GM19467 (cell line): ENCODE data around the gene KIFC3.

Experiments
- ATAC-seq: cut with Tn5 transposase; IDR thresholded peaks from one replicate; pipeline ENCODE4 v1.9.1; 2021; ENCODE audit warnings: mild to moderate bottlenecking, moderate library complexity; ENCODE audit not compliant: unreplicated experiment

Gene KIFC3

DNA sequence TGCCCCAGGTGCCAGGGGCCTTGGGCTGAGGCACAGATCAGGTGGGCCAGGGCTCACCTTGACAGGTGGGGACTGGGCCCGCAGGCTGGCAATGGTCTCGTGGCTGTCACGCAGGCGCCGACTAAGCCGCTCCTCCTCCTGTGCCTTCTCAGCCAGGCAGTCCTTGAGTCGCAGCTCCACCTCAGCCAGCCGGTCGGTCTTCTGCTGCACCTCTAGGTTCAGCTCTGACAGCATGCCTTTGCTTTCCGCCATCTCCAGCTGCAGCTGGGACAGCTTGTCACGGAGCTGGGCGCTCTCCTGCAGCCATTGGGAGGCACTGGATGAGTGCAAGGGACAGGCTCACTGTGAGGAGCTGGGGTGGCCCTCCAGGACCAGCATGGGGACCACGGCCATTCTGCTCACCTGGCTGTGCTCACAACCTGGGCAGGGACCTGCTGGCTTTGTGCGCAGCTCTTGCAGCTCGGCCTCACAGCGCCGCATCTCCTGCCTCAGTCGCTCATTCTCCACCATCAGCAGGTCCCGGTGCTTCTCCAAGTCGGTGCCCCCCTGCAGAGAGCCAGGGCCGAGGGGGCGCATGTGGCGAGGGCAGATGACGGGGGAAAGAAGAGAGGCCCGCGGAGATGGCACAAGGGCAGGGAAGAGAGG lies 31.0 kb downstream of the KIFC3 start:
- no peak for ATAC-seq

DNA sequence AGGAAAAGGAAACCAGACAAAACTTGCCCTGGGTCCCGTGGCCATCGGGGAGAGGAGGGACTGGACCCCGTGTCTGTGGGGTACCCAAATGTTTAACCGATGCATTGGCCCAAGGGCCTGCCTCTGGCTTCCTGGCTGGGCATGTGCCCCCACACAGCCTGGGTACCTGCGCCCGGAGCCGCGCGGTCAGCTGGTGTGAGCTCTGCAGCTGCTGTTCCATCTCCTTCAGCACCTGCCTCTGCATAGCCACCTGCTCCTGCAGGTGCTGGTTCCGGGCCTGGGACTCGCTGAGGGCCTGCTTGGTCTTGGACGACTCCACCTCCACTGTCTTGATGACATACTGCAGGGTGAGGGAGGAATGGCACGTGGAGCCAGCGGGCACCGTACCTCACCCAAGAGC lies 31.9 kb downstream of the KIFC3 start:
- ATAC-seq: no peak

DNA sequence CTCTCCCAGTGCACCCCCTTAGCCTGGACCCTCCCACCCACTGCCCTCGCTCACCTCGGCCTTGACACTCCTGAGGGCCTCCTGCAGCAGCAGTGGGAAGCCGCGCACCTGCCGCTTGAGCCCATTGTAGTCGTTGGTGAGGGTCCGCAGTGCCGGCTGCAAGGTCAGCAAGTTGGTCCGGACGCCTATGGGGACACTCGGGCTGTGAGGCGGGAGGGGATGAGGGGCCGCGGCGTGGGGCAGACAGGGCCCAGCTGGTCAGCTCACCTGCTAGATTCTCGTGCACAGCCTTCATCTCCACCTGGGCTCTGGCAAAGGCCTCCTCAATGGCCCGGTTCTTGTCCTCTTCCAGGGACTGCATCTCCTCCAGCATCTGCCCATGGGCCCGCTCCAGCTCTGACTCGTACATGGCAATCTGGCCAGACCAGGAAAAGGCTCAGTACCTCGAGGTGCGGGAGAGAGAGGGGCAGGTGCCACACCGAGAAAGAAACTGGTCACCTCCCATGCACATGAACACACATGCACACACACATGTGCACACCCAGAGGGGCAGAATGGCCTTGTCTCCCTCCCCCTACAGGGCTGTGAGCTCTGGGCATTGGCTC lies 32.6 kb downstream of the KIFC3 start:
- no peak for ATAC-seq

DNA sequence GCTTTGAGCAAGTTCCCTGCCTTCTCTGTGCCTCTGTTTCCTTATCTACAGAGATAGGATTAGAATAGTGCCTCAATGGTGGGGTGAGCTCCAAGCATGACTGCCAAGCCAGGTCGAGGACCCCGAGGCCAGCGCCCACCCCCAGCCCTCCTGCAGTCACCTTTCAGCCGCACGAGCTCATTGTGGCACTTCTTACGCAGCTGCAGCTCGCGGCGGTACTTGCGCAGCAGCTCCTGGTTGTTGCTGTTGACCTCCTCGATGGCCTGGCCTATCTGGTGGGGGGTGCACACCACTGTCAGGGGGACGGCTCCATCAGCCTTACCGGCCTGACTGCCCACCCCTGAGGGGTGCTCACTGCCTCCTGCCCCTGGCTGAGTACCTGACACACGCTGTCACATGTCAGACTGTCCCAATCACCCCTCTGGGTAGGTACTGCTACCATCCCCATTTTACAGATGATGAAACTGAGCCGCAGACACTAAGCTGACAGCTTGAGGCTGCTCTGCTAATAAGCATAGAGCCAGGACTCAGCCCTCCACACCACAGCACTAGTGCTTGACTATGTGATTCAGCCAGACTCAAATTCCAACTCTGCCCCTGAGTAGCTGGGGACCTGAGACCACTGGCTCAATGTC lies 35.5 kb downstream of the KIFC3 start:
- no peak for ATAC-seq

DNA sequence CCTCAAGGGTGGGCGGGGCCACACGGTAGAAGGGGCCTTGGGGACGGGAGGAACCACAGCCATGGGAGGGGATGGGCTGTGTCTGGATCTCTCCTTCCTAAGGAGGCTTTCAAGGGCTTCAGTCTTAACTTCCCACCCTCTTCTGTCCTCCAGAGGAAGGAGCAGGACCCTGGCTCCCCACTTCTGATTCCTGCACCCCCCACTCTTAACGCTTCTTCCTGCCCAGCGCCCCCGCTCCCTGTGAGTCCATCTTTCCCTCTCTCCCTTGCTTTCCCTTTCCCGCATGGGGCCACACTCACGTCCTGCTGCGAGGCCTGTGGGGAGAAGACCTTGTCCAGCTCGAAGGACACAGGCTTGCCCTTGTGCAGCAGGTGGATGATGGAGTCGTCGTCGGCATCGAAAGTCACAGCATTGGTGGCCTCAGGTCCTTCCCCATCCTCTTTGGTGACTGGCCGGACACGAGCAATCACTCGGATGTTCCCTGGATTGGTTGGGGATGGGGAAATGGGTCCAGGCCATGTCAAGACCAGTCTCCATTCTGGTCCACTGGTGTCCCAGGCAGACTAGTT lies 37.0 kb downstream of the KIFC3 start:
- ATAC-seq: no peak

DNA sequence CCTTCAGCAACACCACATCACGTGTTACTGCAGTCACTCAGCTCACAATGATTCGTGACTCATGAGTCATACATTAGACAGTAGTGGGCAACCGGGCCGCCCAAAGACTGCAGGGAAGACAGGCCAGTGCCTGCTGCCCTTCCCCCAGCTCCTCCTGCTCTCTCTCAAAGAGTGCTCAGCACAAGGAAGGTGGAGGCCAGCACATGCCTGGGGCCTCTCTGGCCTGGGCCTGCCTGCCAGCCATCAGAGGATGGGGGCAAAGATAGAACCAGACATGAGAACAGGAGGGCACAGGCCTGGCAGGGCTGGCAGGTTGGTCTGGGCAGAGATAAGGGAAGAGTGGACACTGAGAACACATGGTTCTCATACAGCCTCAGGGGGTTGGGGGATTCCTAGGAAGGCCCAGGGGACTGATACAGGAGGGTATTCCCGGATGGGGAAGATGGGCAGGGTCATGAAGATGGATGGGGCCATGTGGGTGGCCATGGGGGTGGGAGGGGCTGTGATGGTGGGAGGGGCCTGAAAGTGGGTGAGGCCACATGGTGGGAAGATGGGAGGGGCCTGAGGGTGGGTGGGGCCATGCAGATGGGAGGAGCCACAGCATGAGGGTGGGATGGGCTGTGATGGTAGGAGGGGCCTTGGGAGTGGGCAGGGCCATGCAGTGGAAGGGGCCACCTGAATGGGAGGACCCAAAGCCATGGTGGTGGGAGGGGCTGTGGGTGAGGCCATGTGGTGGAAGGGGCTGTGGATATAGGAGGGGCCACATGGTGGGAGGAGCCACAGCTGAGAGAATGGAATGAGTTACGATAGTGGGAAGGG lies 37.7 kb downstream of the KIFC3 start:
- ATAC-seq: no peak

DNA sequence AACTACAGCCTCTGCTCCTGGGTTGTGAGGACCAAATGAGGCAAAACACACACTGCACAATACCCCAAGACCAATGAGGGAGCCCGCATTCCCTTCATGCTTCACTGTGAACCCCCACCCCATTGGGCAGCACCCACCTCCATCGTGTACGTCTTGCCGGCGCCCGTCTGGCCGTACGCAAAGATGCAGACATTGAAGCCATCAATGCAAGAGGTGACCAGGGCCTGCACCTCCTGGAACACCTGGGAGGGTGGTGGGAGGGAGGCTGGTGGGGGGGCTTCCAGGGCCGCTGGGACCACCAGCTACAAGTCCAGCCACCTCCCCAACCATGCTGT lies 38.3 kb downstream of the KIFC3 start:
- no peak for ATAC-seq

DNA sequence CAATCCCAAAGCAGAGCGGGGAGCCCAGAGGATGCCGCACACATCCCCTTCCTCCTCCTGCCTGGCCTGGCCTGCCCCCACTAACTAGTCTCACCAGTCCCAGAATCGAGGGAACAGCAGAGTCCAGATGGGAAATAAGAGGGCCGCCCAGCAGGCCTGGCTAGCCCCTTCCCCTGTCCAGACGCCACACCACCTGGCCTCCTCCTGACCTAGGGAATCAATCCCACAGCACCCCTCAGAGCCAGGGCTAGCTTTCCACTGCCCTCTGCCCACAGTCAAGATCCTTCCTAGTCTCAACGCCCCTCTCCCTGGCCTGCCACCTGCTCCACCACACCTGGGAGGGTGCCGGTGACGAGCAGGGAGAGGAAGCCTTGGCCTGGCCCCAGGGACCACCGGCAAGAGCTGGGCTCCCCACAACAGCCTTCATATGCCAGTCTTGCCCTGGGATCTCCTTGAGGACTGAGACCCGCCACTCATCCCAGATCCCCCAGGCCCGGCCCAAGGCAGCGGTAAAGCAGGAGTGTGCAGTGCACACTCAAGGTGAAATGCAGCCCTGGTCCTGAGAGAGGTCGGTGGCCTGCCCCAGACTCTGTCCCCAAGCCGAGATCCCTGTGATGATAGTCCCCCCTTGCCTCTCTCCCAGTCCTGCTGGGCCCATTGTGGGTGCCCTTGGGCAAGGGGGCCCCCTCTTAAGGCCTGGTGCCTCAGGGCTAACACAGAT lies 38.8 kb downstream of the KIFC3 start:
- no peak for ATAC-seq

DNA sequence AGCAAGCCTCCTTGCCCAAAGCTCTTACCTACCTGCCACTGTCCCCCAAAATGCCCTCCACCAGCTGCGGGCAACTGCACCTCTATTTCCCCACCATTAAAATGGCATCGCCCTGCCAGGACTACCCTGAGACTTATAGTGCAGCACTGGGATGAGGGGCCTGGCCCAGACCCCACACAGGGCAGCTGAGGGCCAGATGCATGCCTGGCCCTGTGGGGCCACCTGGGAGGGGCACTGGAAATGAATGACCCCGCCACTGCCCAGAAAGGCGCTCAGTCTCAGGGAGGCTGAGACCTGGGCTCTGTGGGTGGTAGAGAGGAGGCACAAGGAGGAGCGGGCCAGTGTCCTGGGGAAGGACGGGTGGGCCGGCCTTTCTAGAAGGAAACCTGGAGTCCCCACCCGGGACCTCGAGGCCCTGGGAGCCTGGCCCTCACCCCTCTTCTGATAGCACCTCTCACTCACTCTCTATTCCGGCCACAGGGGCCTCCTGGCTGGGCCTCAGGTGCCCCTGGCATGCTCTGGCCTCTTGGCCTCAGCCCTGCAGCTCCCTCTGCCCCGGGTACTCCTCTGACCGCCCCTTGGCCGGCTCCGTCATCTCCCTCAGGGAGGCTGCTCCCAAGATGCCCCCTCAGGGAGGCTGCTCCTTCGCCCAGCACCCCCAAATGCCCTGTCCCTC lies 39.8 kb downstream of the KIFC3 start:
- no peak for ATAC-seq

DNA sequence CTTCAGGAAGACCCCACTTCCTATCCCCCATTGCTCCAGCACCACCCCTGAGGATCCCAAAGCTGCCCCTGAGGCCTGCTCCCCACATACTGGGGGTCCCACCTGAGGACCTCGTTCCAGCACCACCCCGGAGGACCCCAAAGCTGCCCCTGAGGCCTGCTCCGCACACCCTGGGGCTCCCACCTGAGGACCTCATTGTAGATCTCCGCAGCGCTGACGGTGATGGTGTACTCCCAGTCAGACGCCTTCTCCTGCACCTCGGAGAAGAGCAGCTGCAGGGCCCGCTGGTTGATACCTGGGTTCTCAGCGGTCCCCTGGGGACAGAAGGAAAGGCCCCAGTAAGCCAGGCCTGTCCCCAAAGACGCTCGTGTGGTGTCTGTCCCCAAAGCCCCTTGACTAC lies 40.3 kb downstream of the KIFC3 start:
- no peak for ATAC-seq

DNA sequence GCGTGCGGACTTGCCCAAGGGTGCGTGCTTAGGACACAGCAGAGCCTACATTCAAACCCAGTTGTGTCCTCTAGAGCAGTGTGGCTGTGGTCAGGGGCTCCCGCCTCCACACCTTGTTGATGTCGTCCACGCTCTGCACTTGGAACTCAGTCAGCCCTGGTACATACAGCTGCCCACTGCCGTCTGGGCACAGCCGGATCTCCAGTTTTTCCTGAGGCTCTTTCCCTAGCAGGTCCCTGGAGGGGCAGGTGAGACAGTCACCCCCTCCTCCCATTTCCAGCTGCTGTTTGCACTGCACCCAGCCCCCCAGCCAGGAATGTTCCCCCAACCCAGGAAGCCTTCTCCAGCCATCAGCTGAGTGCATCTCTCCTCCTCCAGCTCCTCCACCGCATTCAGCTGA lies 41.0 kb downstream of the KIFC3 start:
- no peak for ATAC-seq

DNA sequence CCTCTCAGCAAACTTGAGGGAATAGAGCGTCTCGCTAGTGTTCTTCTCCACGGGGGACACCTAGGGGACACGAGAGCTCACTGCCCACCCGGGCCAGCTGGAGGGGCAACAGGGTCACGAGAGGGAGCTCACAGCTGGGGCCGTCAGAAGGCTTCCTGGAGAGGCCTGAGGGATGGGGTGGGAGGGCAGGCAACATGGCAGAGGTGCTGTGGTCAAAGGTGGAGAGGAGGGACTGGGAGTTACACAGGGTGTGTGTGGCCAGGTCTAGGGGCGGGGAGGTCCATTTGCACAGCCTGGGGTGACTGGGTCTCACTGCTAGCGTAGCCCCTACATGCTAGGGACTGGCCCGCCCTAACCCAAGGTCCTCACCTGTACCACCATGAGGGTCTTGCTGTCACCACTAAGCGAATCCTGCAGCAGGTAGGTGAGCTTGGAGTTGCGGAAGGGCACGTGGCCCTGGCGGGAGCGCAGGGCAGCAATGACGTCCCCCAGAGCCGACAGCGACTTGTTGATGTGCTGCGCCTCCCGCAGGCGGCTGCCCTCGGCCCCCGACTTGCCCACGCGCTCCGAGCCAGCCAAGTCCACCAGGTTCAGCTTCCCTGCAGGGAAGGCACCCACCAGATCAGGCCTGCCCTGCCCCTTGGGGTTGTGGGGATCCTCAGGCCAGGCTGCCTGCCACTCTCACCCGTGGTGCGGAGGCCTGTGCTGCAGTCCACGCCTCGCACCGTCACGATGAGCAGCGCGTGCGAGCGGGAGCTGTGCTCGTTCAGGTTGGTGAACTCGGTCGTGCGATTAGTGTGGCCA lies 41.7 kb downstream of the KIFC3 start:
- ATAC-seq: no peak

DNA sequence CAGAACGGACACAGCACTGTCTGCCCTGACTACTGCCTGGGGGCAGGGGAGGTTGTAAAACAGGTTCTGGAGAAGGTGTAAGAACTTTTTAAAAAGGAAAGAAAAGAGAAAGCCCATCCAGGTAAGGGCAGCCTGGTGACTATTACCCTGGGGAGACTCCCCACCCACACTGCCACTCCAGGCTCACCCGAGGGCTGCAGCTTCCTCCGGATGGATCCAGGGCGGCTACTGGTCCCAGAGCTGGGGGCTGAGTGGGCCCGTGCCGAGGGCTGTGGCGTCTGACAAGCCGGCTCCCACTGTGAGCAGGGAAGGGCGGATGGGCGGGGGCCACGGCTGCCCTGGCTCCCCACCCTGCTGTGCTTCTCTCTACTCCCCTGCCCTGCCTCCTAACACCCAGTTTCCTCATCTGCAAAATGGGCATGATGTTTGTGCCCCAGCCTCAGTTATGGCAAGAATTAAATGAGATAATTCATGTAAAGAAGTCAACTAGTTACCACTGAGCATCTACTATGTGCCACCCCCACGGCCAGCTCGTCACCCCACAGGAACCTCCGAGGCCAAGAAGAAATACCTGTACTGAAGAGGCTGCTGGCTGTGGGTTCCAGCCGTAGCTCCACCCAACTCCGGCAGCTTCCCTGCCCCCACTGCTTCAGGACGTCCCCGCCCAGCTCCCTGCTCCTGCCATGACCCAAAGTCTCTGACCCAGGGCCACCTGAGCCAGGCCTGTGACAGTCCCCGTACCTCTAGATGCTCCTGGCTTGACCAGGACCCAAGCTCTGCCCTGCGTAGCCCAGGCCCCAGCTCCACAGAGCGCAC lies 42.5 kb downstream of the KIFC3 start:
- no peak for ATAC-seq

DNA sequence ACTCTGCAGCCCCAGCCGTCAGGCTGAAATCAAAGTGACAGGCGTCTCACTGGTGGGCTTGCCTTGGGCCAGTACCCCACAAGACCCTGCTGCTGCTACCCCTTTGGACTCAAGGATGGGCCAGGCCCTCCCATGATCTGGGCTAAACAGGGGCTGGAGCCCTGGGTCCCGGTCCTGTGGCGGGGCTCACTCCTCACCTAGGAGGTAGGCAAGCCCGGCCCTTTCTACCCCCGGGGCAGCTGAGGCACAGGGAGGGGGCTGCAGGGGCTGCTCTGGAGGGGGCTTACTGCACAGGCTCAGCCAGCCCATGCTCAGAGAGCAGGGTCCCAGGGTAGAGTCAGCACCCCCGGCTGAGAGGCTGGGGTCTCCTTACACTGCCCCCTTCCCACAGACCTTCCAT lies 43.2 kb downstream of the KIFC3 start:
- no peak for ATAC-seq

DNA sequence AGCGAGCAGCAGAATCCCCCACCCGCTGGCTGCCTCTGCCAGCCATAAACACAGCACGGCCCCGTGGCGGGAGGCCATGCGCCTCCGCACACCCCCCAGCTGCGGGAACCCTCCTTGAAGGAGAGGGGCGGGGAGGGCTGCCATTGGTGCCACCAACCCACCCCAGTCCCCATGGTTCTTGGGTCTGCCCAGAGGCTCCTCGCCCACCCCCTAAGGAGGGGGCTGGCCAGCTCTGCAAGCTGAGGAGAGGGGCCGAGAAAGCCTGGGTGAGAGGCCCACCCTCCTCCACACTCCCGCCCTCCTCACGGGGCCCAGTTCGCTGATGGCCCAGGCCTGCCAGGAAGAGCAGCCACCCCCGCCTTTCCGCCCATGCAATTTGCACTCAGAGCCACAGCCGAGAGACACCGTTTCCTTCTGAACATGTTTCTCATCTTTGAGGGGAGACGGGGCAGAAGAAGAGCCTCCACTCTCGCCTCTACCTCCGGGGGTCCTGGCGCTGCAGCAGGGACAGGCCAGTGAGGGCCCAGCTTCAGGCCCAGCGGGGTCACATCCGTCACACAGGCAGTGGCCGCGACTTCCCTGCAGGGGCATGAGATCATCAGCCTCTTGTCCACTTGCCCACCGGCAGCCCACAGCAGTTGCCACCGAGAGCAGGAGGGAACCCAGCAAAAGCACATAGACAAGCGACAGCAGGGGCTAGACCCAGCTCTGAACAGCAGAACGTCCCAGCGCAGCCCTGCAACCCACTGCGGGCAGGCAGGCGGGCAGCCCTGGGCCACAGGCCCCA lies 43.8 kb downstream of the KIFC3 start:
- ATAC-seq: no peak

DNA sequence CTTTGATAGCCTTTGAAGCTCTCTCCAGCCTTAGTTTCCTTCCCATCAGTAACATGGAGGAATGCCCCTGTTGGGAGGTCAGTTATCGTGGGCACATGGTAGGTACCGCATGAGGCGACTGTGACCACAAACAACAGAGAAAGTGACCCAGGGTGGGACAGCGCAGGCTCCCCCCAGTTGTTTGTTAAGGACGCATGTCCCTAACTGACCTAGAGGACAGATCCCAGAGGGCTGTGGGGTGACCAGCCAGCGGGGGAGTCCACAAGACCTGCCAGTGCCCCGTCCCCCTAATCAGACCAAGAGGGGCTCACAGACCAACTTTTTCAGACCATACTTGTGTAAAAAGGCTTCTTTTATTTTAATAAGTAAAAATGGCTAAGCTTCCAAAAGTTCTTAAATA lies 44.4 kb downstream of the KIFC3 start:
- ATAC-seq: no peak

DNA sequence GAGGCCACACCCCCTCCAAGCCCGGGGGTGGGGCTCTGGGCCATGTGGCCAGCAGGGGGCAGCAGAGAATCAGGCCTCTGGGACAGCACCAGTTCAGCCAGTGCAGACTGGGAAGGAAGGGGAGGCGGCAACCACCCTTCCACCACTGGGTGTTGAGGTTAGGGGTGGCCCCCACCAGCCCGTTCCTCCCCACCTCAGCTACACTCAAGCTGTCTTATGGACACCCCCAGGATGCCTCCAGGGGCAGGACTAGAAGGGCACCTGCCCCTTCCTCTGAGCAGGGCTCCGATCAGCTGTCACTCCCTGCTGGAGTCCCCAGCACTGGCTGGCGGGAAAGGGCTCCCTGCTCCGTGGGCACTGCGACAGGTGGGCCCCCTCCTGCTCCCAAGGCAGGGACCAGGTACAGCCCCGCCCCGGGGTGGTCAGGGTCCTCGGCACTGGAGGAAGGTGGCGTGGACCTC lies 44.9 kb downstream of the KIFC3 start:
- peak; percentile 84 for ATAC-seq
